HCT116 (cell line): ENCODE results near the gene MTRR. TPM values are rescaled to one million over a fixed set of nuclear protein-coding genes. Genes with fewer than 3 reads are reported as not detected.

Experiments
- ATAC-seq: fragments of 200-7000 bp; cut with Tn5 transposase; 2 replicates; pipeline ENCODE4 v1.9.1; 2020; ENCODE audit warnings: mild to moderate bottlenecking, moderate library complexity
- BruUV-seq: library from RNA; stranded (reverse); fragments of 400-500 nt; replicated peaks from 2 replicates; lab custom pipeline; 2021; lab: Mats Ljungman, UMichigan
- CTCF ChIA-PET: fragments of 300-600 bp; sonication (Branson Sonifier 250); formaldehyde crosslinking; loops from one replicate; lab custom pipeline; 2021; ENCODE audit warnings: antibody characterized with exemption; lab: Charles Lee
- POLR2A ChIA-PET: fragments of 300-600, 350-600 bp; sonication (Branson Sonifier 250); formaldehyde crosslinking; loops from one replicate; lab custom pipeline; 2021; ENCODE audit warnings: antibody characterized with exemption; lab: Charles Lee
- RAD21 ChIA-PET, 2 experiments: fragments of 300-600 bp; sonication (Branson Sonifier 250); formaldehyde crosslinking; loops; one replicate each; lab custom pipeline; 2023; ENCODE audit warnings: low total read pairs in 2 of 2; ENCODE audit not compliant: uncharacterized antibody in 2 of 2, unreplicated experiment in 2 of 2, low non-redundant PET in 1 of 2; lab: Charles Lee
- DNase-seq: peaks from one replicate; pipeline ENCODE4 v3.0.0-alpha.2; 2010; ENCODE audit warnings: low read depth, low spot score
- H2AFZ ChIP-seq: fragments of 200-600 bp; shearing (Covaris generic), sonication (generic); 2 replicates; pipeline ENCODE4 v1.6.1; 2017; ENCODE audit warnings: low read depth, mixed run types, mixed read lengths, antibody characterized with exemption, low read length; ENCODE audit not compliant: poor library complexity, severe bottlenecking
- H3K27ac ChIP-seq: 2 replicates; pipeline ENCODE4 v1.5.1; 2012; ENCODE audit warnings: low read depth, low read length
- H3K27me3 ChIP-seq: fragments of 200-600 bp; sonication (generic); 2 replicates; pipeline ENCODE4 v1.6.1; 2016; ENCODE audit warnings: mixed run types, low read length, mixed read lengths; ENCODE audit not compliant: insufficient read depth
- H3K36me3 ChIP-seq, 2 experiments: fragments of 200-500 bp in 1 of 2; fragments of 200-600 bp in 1 of 2; sonication (Bioruptor generic) in 1 of 2; sonication (generic) in 1 of 2; 2 replicates each; pipeline versions ENCODE4 v1.5.1 to v1.6.1; 2014 to 2016; ENCODE audit warnings: low read length in 2 of 2, inconsistent platforms in 1 of 2, mixed read lengths in 1 of 2, mixed run types in 1 of 2; ENCODE audit not compliant: insufficient read depth in 2 of 2, control insufficient read depth in 1 of 2
- H3K4me1 ChIP-seq, 2 experiments: fragments of 200-600 bp in 1 of 2; sonication (generic) in 1 of 2; 2 replicates each; pipeline versions ENCODE4 v1.5.1 to v1.6.1; 2012 to 2017; ENCODE audit warnings: low read length in 2 of 2, inconsistent platforms in 1 of 2, mild to moderate bottlenecking in 1 of 2, mixed read lengths in 1 of 2, mixed run types in 1 of 2, moderate library complexity in 1 of 2; ENCODE audit not compliant: insufficient read depth in 2 of 2, control insufficient read depth in 1 of 2
- H3K4me2 ChIP-seq: fragments of 200-600 bp; sonication (generic); 2 replicates; pipeline ENCODE4 v1.6.1; 2017; ENCODE audit warnings: mixed run types, low read length, mixed read lengths
- H3K4me3 ChIP-seq, 2 experiments: fragments of 200-600 bp in 1 of 2; sonication (generic) in 1 of 2; replicated peaks in 1 of 2; 2 replicates each; pipeline ENCODE4 v1.5.1; 2011 to 2016; ENCODE audit warnings: low read length in 2 of 2, control low read depth in 1 of 2, low read depth in 1 of 2, mild to moderate bottlenecking in 1 of 2, mixed read lengths in 1 of 2, mixed run types in 1 of 2
- H3K79me2 ChIP-seq: fragments of 200-600 bp; sonication (generic); 2 replicates; pipeline ENCODE4 v1.6.1; 2017; ENCODE audit warnings: mild to moderate bottlenecking, mixed run types, low read length, moderate library complexity, mixed read lengths; ENCODE audit not compliant: insufficient read depth
- H3K9ac ChIP-seq: fragments of 200-600 bp; sonication (generic); 2 replicates; pipeline ENCODE4 v1.6.1; 2016; ENCODE audit warnings: low read length, mixed read lengths
- H3K9me2 ChIP-seq: fragments of 200-600 bp; sonication (generic), shearing (Covaris generic); 2 replicates; pipeline ENCODE4 v1.6.1; 2017; ENCODE audit warnings: mixed run types, mild to moderate bottlenecking, moderate library complexity; ENCODE audit not compliant: insufficient read depth
- H3K9me3 ChIP-seq, 2 experiments: fragments of 200-500 bp in 1 of 2; fragments of 200-600 bp in 1 of 2; sonication (Bioruptor generic) in 1 of 2; sonication (generic) in 1 of 2; 2 replicates each; pipeline ENCODE4 v1.6.1; 2014 to 2017; ENCODE audit warnings: low read length in 2 of 2, mixed read lengths in 2 of 2, inconsistent platforms in 1 of 2, low read depth in 1 of 2, mild to moderate bottlenecking in 1 of 2, mixed run types in 1 of 2, moderate library complexity in 1 of 2; ENCODE audit not compliant: control insufficient read depth in 1 of 2, insufficient read depth in 1 of 2
- H4K20me1 ChIP-seq: fragments of 200-600 bp; sonication (generic), shearing (Covaris generic); 2 replicates; pipeline ENCODE4 v1.6.1; 2017; ENCODE audit warnings: mixed run types, mild to moderate bottlenecking, moderate library complexity; ENCODE audit not compliant: insufficient read depth
- CEBPB ChIP-seq: IDR thresholded peaks from 2 replicates; pipeline ENCODE4 v1.6.1; 2012; ENCODE audit warnings: low read depth
- CTCF ChIP-seq, 3 experiments: fragments of 200-600 bp in 1 of 3; sonication (generic) in 1 of 3; IDR thresholded peaks in 2 of 3; conservative IDR thresholded peaks in 1 of 3; 2 replicates each; pipeline ENCODE4 v1.5.1; 2012 to 2017; ENCODE audit warnings: low read depth in 2 of 3, low read length in 2 of 3, antibody characterized with exemption in 1 of 3, borderline replicate concordance in 1 of 3, control low read depth in 1 of 3, mild to moderate bottlenecking in 1 of 3, mixed read lengths in 1 of 3, mixed run types in 1 of 3, moderate library complexity in 1 of 3; ENCODE audit not compliant: insufficient read depth in 1 of 3
- EGR1 ChIP-seq: IDR thresholded peaks from 2 replicates; pipeline ENCODE4 v1.6.1; 2012; ENCODE audit warnings: low read depth
- EZH2 ChIP-seq: fragments of 200-600 bp; sonication (generic); IDR thresholded peaks from 2 replicates; pipeline ENCODE4 v1.6.1; 2017; ENCODE audit warnings: antibody characterized with exemption, mixed run types
- FOSL1 ChIP-seq: IDR thresholded peaks from 2 replicates; pipeline ENCODE4 v1.6.1; 2012; ENCODE audit warnings: low read depth
- RAD21 ChIP-seq: IDR thresholded peaks from 2 replicates; pipeline ENCODE4 v1.6.1; 2012; ENCODE audit warnings: low read depth, mild to moderate bottlenecking
- REST ChIP-seq: IDR thresholded peaks from 2 replicates; pipeline ENCODE4 v1.6.1; 2012; ENCODE audit warnings: low read depth
- YY1 ChIP-seq: IDR thresholded peaks from 2 replicates; pipeline ENCODE4 v1.6.1; 2011; ENCODE audit warnings: low read length, low read depth, moderate library complexity, mild to moderate bottlenecking; ENCODE audit not compliant: insufficient replicate concordance; ENCODE audit errors: extremely low read depth
- ZBTB33 ChIP-seq: IDR thresholded peaks from 2 replicates; pipeline ENCODE4 v1.6.1; 2011; ENCODE audit warnings: mild to moderate bottlenecking, low read length, moderate library complexity; ENCODE audit not compliant: insufficient replicate concordance; ENCODE audit errors: extremely low read depth
- ZFX ChIP-seq: fragments of 450-650 bp; IDR thresholded peaks from 2 replicates; pipeline ENCODE4 v1.6.1; 2017
- intact Hi-C: fragments of 100-400 bp; cut with micrococcal nuclease; formaldehyde crosslinking; loops from 2 replicates; pipeline ENCODE4 v1.10.0; 2022
- total RNA-seq: library from RNA; stranded (reverse); gene quantifications from one replicate; pipeline ENCODE4 v1.2.1, GENCODE V29; 2021; ENCODE audit not compliant: unreplicated experiment

Gene MTRR
- total RNA-seq, 1 experiment from 2014 or later, result 32.5 TPM

- peak; percentile 90 for ATAC-seq
- intact Hi-C loops, result loop anchor here (5.0 kb wide), 1 partner anchor 1090 kb away; no protein-coding TSS in a partner anchor
- ChIA-PET POLR2A (no interaction called here), CTCF (no interaction called here), RAD21 (no interaction called here)
- Histone ChIP-seq H3K79me2 (no peaks in the 10 kb centered on the region), H3K27me3 (no peaks in the 10 kb centered on the region), H3K4me2 (no peak overlapping the region), H2AFZ (no peak overlapping the region), H3K4me3 (no peak overlapping the region), H3K36me3 (peaks cover 5 to 21% of the 10 kb centered on the region in 2 experiments; a peak in 3 of 4 replicates), H3K27ac (no peak overlapping the region), H4K20me1 (no peaks in the 10 kb centered on the region), H3K9me3 (no peaks in the 10 kb centered on the region), H3K9me2 (no peaks in the 10 kb centered on the region), H3K4me1 (no peaks in the 10 kb centered on the region), H3K9ac (no peak overlapping the region)
- TF ChIP-seq EGR1, result no peak
- no peak for TF ChIP-seq REST
- no peak for TF ChIP-seq ZBTB33
- no peak for TF ChIP-seq ZFX
- TF ChIP-seq RAD21, result peak; percentile 68
- peak; percentile 42 to 84 (median 68); a peak in 5 of 6 replicates for TF ChIP-seq CTCF (IDR thresholded peaks at IDR 0.05 in 2 of 3, conservative IDR thresholded peaks at IDR 0.05 in 1 of 3; ENCODE audit: borderline replicate concordance in 1 of 3, insufficient read depth in 1 of 3, low read depth in 2 of 3, low read length in 2 of 3)
- no peak for TF ChIP-seq CEBPB
- TF ChIP-seq YY1, result no peak
- TF ChIP-seq EZH2, result no peak
- no peak for TF ChIP-seq FOSL1
- peak; percentile 15 for DNase-seq
- BruUV-seq, result no TSS peak
Observed at GRCh38 chr5:7856855-7857254, 12.1 kb upstream of the MTRR start.
